GM12891 (cell line): Measurements from ENCODE around the gene AKT1.
"Not testable (repeated sequence)": the region's sequence is repeated elsewhere in the genome, so short reads cannot be mapped to it uniquely, and the experiment has no call there.

Experiments
- DNase-seq: peaks from one replicate; pipeline ENCODE4 v3.0.0; 2011; ENCODE audit warnings: low spot score; ENCODE audit not compliant: insufficient read length
- FAIRE-seq: peaks from 2 replicates; lab custom pipeline; 2011; peaks lifted over from hg19 to GRCh38; lab: Jason Lieb, UNC
- PAX5 ChIP-seq: IDR thresholded peaks from 2 replicates; pipeline ENCODE4 v1.6.1; 2011; ENCODE audit warnings: low read length, moderate library complexity, mild to moderate bottlenecking; ENCODE audit not compliant: insufficient read depth, severe bottlenecking
- POLR2A ChIP-seq: IDR thresholded peaks from 2 replicates; pipeline ENCODE4 v1.6.1; 2011; ENCODE audit warnings: low read depth, low read length, control low read depth
- POLR2AphosphoS5 ChIP-seq: IDR thresholded peaks from 2 replicates; pipeline ENCODE4 v1.6.1; 2011; ENCODE audit warnings: low read depth, low read length, control low read depth
- POU2F2 ChIP-seq: IDR thresholded peaks from 2 replicates; pipeline ENCODE4 v1.6.1; 2011; ENCODE audit warnings: low read depth, mild to moderate bottlenecking, control low read depth, low read length, moderate library complexity
- SPI1 ChIP-seq: IDR thresholded peaks from 2 replicates; pipeline ENCODE4 v1.6.1; 2011; ENCODE audit warnings: low read depth, low read length, control low read depth
- TAF1 ChIP-seq: IDR thresholded peaks from 2 replicates; pipeline ENCODE4 v1.6.1; 2011; ENCODE audit warnings: low read depth, low read length, control low read depth

The AKT1 gene

GRCh38 chr14:104734051-104734587 lies 61.4 kb downstream of the AKT1 start:
- FAIRE-seq = no peak
- TF ChIP-seq TAF1 = no peak
- no peak for TF ChIP-seq POLR2A
- no peak for TF ChIP-seq PAX5
- DNase-seq = no peak

GRCh38 chr14:104732931-104733681 lies 62.4 kb downstream of the AKT1 start:
- no peak for FAIRE-seq
- TF ChIP-seq POLR2A = no peak
- no peak for TF ChIP-seq TAF1
- no peak for TF ChIP-seq PAX5
- TF ChIP-seq POU2F2 = no peak
- no peak for TF ChIP-seq SPI1
- no peak for TF ChIP-seq POLR2AphosphoS5
- DNase-seq = no peak

- TF ChIP-seq PAX5 (no peak), POU2F2 (no peak), POLR2AphosphoS5 (no peak), SPI1 (no peak), TAF1 (no peak), POLR2A (no peak)
- FAIRE-seq (no peak), DNase-seq (no peak)
Measured at GRCh38 chr14:104732355-104732804, 63.2 kb downstream of the AKT1 start.

- DNase-seq (no peak), FAIRE-seq (no peak)
- TF ChIP-seq PAX5 (no peak), POLR2A (no peak), TAF1 (no peak), POU2F2 (no peak), POLR2AphosphoS5 (no peak), SPI1 (no peak)
Measured at GRCh38 chr14:104731320-104732294, 63.9 kb downstream of the AKT1 start.

- no peak for FAIRE-seq
- TF ChIP-seq PAX5 = no peak
- no peak for TF ChIP-seq SPI1
- no peak for TF ChIP-seq POLR2AphosphoS5
- DNase-seq = no peak
Measured at GRCh38 chr14:104730487-104730886, 65.1 kb downstream of the AKT1 start.

- TF ChIP-seq PAX5 (no peak), POLR2A (no peak), POU2F2 (no peak), POLR2AphosphoS5 (no peak), SPI1 (no peak)
- FAIRE-seq (no peak), DNase-seq (no peak)
Measured at GRCh38 chr14:104729835-104730181, 65.7 kb downstream of the AKT1 start.

- FAIRE-seq, DNase-seq: not testable (repeated sequence)
Measured at GRCh38 chr14:104729176-104729834, 66.2 kb downstream of the AKT1 start.

GRCh38 chr14:104728631-104729030 lies 66.9 kb downstream of the AKT1 start:
- FAIRE-seq (no peak), DNase-seq (no peak)
- TF ChIP-seq POLR2A = no peak
- TF ChIP-seq PAX5 = no peak
- no peak for TF ChIP-seq POU2F2
- TF ChIP-seq POLR2AphosphoS5 = no peak
- TF ChIP-seq SPI1 = no peak
- no peak for TF ChIP-seq TAF1

- DNase-seq (no peak), FAIRE-seq (no peak)
- no peak for TF ChIP-seq POLR2A
- no peak for TF ChIP-seq POU2F2
- no peak for TF ChIP-seq TAF1
- no peak for TF ChIP-seq POLR2AphosphoS5
- no peak for TF ChIP-seq PAX5
- no peak for TF ChIP-seq SPI1
Measured at GRCh38 chr14:104726600-104727451, 68.7 kb downstream of the AKT1 start.
